NCI-H2107 treated with DMSO at 0.1 percent for 48 hours (cell line): ENCODE measurements around the gene HOXA6.

ENCODE experiments used
- DNase-seq: peaks from one replicate; lab custom pipeline; 2025; ENCODE audit not compliant: unreplicated experiment; lab: John Stamatoyannopoulos, UW

Gene HOXA6

DNA sequence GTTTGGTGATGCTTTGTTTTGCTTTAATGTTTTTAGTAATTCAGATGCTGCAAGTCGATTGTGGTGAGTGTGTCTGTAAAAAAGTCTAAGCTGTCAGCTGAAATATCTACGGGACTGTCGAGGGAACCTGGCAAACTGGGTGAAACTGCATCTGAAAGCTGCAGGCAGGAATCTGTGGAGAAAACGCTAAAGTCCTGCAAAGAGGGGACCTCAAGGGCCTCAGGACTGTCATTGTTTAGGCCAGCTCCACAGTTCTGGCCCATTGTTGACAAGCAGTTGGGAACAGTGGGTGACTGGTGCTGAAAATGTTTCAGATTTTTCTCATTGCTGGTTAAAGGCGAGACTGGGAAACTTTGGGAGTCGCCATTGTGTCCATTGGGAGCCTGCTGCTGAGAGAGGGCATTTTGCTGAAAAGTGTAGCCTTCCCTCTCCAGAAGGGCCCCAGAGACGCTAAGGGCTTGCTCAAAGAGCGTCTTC lies 46.8 kb downstream of the HOXA6 start:
- DNase-seq, result no peak

DNA sequence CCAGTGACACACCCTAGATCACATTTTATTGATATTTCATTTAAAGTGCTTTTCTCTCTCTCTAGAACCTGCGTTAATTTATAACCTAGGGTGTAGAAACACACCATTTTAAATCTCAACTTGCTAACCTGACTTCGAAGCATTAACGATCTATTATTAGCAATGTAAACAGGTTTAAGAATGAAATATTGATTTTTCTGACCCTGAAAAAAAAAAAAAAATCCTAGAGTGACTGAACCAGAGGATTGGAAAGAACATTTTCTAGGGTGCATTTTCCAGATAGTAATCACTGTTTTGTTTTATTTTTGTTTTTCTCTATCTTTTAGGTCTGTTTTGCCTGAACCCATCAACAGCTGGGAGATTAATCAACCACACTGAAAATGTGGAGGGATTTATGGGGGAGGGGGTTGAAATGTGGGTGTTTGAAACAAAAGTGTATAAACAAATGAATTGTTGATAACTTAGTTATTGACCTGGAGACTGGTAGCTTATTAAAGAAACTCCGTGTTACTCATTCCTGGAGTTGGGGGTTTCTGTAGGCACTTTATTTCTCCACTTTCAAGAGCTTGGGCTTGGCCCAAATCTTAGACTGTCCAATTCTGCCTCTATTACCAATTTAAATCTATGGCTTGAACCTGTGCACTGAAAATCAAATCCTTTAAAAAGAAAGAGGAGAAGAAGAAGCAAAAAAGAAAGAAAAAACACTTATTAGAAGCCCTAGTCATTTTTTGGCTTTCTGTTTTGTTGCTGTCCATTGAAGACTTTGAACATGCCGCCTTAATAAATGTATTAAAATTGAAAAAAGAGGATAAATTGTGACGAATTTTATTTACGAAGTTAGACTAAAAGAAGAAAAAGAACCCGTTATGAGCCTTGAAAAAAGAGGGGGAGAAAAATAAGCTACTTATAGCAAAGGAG lies 47.9 kb downstream of the HOXA6 start:
- DNase-seq, result no peak

DNA sequence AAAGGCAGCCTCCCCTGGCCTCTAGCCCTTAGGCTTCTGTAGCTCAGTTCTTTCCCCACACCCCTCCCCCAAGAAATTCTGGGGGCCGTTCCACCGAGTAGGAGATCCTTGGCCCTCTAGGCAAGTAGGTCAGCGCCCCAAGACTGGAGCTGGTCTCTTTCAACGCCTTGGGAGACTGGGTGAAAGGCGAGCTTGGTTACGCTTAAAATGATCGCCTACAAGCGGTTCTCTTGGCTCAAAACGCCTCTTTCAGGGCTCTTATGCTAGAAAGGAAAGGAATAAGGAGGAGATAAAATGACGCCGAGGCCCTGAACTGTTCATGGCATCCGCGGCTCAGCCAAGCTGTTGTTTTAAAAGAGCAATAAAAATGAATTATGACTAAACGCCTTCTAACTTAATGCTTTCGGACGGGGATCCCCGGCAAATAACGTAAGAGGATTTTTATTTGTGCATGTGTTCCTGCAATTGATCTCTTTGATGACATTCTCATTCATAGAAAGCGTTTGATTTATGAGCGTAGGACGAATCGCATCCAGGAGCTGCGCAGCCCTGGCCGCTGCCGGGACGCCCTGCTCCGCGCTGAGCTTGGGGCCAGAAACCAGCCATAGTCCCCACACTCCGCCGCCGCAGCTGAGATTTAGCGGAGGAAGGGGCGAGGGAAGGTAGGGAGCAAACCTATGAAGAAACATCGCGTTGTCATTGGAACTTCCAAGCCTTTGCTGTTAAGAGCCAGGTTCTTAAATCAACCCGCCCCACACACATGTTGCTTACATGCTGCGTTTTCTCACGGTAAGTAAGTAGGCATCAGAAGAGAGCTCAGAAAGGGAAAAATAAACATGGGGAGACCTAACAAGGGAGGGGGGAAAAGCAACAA lies 48.8 kb downstream of the HOXA6 start:
- DNase-seq, result no peak

DNA sequence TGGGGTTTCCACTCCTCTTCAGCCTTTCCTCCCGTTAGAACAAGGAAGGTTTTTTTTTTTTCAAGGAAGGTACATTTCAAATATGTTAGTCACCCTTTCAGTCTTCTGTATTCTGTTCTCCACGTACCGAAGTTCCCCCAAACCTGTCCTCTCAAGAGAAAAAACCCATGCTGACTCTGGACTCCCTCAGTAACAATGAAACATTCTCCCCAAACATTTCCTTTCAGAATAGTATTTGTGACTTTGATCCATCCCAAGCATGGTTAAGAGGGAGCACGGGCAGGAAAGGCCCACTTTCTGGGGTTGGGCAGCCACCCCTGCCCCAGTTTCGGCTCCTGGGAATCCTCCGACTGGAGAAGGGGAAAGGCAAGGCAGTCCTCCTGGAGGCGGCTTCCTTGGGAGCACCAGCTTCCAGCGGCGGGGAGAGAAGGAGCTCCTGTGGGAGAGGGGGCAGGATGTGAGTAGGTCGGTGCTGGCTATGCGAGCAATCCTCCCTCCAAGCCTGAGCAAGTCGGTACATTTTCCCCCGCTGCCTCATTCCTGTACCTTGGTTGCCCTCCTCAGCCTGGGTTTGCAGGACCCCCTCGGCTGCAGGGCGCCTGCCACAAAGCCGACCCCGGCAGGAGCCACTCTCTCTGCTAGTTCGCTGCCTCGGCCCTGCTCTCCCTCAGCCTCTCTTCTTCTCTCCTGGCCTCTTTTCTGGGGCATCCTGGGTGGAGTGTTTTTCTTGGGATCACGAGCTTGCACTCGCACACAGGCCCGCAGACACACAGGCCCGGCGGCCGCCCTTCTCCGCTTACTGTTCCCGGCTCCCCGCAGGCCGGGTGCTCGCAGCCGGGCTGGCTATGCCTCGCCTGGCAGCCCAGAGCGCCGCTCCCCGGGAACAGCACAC lies 49.6 kb downstream of the HOXA6 start:
- no peak for DNase-seq

DNA sequence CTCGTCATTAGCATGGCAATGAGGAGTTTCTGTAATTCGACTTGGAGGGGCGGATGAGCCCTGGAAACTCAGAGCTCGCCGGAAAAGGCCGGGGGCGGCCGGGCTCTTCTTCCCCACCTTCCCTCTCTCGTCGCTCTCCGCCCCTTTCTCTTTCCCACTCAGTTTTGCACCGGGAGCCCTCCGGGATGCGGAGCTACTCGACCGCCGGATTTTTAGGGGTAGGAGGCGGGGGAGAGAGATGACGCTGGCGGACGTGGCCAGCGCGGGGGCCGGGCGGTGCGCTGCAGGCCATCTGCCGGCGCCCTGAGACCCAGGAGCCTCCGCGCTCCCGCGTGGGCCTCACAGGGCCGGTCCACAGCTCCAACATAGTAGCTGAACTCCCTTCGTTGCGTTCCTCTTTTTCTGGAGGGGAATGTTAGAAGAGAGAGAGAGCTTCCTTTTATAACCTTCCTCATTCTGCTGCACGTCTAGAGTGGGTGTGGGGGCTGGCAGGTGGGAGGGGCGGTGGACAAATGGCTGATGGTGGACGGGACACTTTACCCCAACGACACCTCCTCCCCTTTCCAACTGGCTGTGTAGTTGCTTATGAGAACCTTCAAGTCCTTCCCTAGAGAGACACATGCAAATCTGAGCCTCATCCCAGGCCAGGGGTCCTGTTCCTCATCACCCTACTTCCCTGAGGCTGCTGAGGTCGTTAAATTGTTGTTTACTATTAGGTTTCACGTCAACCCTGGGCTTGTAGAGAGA lies 50.6 kb downstream of the HOXA6 start:
- no peak for DNase-seq

DNA sequence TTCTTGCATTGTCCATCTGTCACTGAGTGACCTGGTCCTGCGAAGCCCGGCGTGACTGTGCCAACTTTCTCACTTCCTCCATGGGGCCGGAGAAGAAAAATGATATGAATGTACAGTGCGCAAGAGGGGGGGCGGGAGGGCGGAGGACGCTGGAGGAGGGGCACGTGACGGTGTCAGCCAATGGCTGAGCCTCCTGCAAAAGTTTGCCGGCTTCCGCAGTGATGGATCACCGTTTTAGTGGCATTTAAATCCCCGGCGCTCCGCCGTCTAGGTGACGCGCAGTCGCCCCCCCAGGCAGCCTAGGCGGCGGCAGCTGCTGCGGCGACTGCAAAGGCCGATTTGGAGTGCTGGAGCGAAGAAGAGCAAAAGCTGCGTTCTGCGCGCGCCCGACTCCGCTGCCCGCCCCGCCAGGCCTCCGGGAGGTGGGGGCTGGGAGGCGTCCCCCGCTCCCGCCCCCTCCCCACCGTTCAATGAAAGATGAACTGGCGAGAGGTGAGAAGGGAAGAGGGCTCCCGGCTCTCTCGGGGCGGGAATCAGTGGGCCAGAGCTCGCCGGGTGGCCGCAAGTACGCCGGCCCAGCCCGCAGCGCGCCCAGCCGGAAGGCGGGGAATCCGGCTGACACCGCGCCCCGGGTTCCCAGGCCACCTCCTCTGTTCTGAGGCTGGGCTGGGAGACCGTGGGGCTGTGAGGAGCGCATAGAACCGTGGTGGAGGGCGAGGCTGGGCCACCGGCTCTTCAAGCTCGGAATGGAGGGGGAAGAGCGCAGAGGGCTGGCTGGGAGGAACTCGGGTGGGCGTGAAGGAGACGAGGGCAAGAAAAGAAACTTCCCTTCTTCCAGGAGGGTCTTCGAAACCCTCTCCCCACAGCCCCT lies 51.4 kb downstream of the HOXA6 start, which contains the start of gene HOXA1:
TSS of gene HOXA1 (minus strand) at position 104 of the 871 bp plus-strand sequence. CDS start at position 16, 88 bp downstream.
- DNase-seq, result peak; percentile 75
